ENCODE data around the gene RTBDN.
"Not testable (repeated sequence)": the region's sequence is repeated elsewhere in the genome, so short reads cannot be mapped to it uniquely, and the experiment has no call there.

RTBDN gene

GRCh38 chr19:12859546-12859945, 25.2 kb upstream of the RTBDN start:
- no peak overlapping the region for H3K4me3 ChIP-seq
- no peak overlapping the region for H3K27ac ChIP-seq

- no peak overlapping the region for H3K4me3 ChIP-seq
- no peak overlapping the region for H3K27ac ChIP-seq
Measured at GRCh38 chr19:12858041-12858928, 23.9 kb upstream of the RTBDN start.

GRCh38 chr19:12856653-12857052, 22.3 kb upstream of the RTBDN start:
- Histone ChIP-seq H3K27ac (no peak overlapping the region), H3K4me3 (no peak overlapping the region)

- Histone ChIP-seq H3K27ac (no peak overlapping the region), H3K4me3 (peak overlapping the region in 1 of 7 experiments; percentile 26)
Measured at GRCh38 chr19:12847159-12848139, 13.1 kb upstream of the RTBDN start.

GRCh38 chr19:12846613-12847012, 12.2 kb upstream of the RTBDN start:
- not testable (repeated sequence) for H3K27ac ChIP-seq, H3K4me3 ChIP-seq

GRCh38 chr19:12843999-12844732, 9.8 kb upstream of the RTBDN start:
- H3K4me3 ChIP-seq = no peak overlapping the region
- no peak overlapping the region for H3K27ac ChIP-seq

GRCh38 chr19:12843328-12843727, 8.9 kb upstream of the RTBDN start:
- Histone ChIP-seq H3K4me3 (no peak overlapping the region), H3K27ac (no peak overlapping the region)

GRCh38 chr19:12842511-12842910, 8.1 kb upstream of the RTBDN start:
- no peak overlapping the region for H3K27ac ChIP-seq
- H3K4me3 ChIP-seq = no peak overlapping the region

- no peak overlapping the region for H3K27ac ChIP-seq
- H3K4me3 ChIP-seq = peak overlapping the region in 3 of 7 experiments; percentile 7 to 16 (median 8)
Measured at GRCh38 chr19:12841094-12841493, 6.7 kb upstream of the RTBDN start.

GRCh38 chr19:12840091-12841079, 6.0 kb upstream of the RTBDN start:
- H3K27ac ChIP-seq = no peak overlapping the region
- peak overlapping the region in 3 of 7 experiments; percentile 7 to 16 (median 8) for H3K4me3 ChIP-seq

- peak overlapping the region in 5 of 7 experiments; percentile 5 to 32 (median 17) for H3K4me3 ChIP-seq
Measured at GRCh38 chr19:12838886-12839756, 4.7 kb upstream of the RTBDN start.

GRCh38 chr19:12838182-12838885, 4.0 kb upstream of the RTBDN start, which contains the start of gene MAST1:
Gene MAST1, plus strand, starts transcription at chr19:12838515. Its CDS starts 58 bp downstream, at chr19:12838573.
- peak within 1 kb of the TSS in 6 of 7 experiments; percentile 5 to 32 (median 12) for H3K4me3 ChIP-seq

More at GRCh38 chr19:12838886-12839756, 4.7 kb upstream of the RTBDN start:
- H3K27ac ChIP-seq = no peak overlapping the region

GRCh38 chr19:12837225-12837624, 2.8 kb upstream of the RTBDN start:
- no peak overlapping the region for H3K4me3 ChIP-seq

More at GRCh38 chr19:12838182-12838885, 4.0 kb upstream of the RTBDN start, which contains the start of gene MAST1:
- H3K27ac ChIP-seq = no peak within 1 kb of the TSS

GRCh38 chr19:12836529-12836863, 2.1 kb upstream of the RTBDN start:
- Histone ChIP-seq H3K27ac (no peak overlapping the region), H3K4me3 (no peak overlapping the region)

More at GRCh38 chr19:12837225-12837624, 2.8 kb upstream of the RTBDN start:
- no peak overlapping the region for H3K27ac ChIP-seq

- no peak overlapping the region for H3K27ac ChIP-seq
- no peak overlapping the region for H3K4me3 ChIP-seq
Measured at GRCh38 chr19:12834976-12835757, 788 bp upstream of the RTBDN start.
